Neutrophil (primary cell): ENCODE results near the gene KATNAL1.

Experiments
- H3K27ac ChIP-seq: fragments of 200-600 bp; sonication (generic); 2 replicates; pipeline ENCODE4 v1.5.1; 2016; ENCODE audit warnings: mild to moderate bottlenecking, moderate library complexity
- H3K27me3 ChIP-seq: fragments of 200-600 bp; sonication (generic); 2 replicates; pipeline ENCODE4 v1.6.0; 2016; ENCODE audit warnings: mild to moderate bottlenecking
- H3K36me3 ChIP-seq: fragments of 200-600 bp; sonication (generic); 2 replicates; pipeline ENCODE4 v1.5.1; 2017
- H3K4me1 ChIP-seq, 2 experiments: fragments of 200-600 bp in 1 of 2; sonication (generic) in 1 of 2; 1 replicate in 1 of 2; 2 replicates in 1 of 2; pipeline versions ENCODE4 v1.5.1 to v1.6.1; 2013 to 2016; ENCODE audit warnings: low read depth in 1 of 2, low read length in 1 of 2, mild to moderate bottlenecking in 1 of 2, moderate library complexity in 1 of 2; ENCODE audit not compliant: control insufficient read depth in 1 of 2, insufficient read depth in 1 of 2
- H3K4me3 ChIP-seq, 2 experiments: fragments of 200-600 bp in 1 of 2; sonication (generic) in 1 of 2; 1 replicate in 1 of 2; 2 replicates in 1 of 2; pipeline ENCODE4 v1.5.1; 2013 to 2016; ENCODE audit warnings: low read depth in 1 of 2, low read length in 1 of 2, mild to moderate bottlenecking in 1 of 2, moderate library complexity in 1 of 2
- H3K9me3 ChIP-seq: fragments of 200-600 bp; sonication (generic); 2 replicates; pipeline ENCODE4 v1.5.1; 2016
- TF ChIP-seq, protein P1 (sequence below): fragments of 200-600 bp; sonication (generic); IDR thresholded peaks from 2 replicates; pipeline ENCODE4 v1.5.1; 2016; ENCODE audit warnings: antibody characterized with exemption

The KATNAL1 gene

DNA sequence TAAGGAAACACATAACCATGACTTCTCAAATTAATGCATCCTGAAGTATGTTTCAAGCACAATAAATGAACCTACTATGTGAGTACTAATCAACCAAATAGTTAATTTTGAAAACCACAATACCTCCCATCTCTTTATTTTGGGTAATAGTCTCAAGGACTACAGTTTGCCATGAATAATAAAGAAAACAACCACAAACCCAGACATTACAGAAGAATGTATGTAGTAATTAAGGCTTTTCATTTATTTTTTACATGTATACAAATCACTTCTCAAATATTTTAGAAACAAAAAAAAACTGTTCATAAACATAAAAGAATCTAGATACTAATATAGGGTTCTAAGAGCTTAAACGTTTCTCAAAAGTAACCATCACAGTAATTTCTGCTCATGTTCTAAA, 6.8 kb downstream of the KATNAL1 start:
- H3K4me1 ChIP-seq, result no peaks in the 10 kb centered on the region
- H3K36me3 ChIP-seq, result no peaks in the 10 kb centered on the region
- no peak overlapping the region for H3K27ac ChIP-seq
- H3K9me3 ChIP-seq, result no peaks in the 10 kb centered on the region
- H3K4me3 ChIP-seq, result no peak overlapping the region
- TF ChIP-seq, protein P1, sequence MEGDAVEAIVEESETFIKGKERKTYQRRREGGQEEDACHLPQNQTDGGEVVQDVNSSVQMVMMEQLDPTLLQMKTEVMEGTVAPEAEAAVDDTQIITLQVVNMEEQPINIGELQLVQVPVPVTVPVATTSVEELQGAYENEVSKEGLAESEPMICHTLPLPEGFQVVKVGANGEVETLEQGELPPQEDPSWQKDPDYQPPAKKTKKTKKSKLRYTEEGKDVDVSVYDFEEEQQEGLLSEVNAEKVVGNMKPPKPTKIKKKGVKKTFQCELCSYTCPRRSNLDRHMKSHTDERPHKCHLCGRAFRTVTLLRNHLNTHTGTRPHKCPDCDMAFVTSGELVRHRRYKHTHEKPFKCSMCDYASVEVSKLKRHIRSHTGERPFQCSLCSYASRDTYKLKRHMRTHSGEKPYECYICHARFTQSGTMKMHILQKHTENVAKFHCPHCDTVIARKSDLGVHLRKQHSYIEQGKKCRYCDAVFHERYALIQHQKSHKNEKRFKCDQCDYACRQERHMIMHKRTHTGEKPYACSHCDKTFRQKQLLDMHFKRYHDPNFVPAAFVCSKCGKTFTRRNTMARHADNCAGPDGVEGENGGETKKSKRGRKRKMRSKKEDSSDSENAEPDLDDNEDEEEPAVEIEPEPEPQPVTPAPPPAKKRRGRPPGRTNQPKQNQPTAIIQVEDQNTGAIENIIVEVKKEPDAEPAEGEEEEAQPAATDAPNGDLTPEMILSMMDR, result no peak
- no peaks in the 10 kb centered on the region for H3K27me3 ChIP-seq

DNA sequence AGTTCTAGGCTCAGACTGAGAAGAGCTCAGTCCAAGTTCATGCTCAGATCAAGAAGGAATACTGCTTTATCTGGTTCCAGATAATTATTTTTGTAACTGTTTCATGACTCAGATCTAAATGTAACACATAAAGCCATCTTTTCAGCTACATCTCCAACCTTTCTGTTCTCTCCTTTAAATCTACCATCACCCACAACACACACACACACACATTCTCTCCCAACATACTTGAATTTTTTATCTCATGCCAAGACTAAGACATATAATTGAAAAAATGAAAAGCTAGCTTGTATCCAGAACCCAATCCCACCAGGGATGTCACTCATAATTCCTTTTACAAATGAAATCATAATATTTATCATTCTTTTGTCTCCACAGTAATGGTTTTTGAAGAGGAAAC, 7.6 kb downstream of the KATNAL1 start:
- Histone ChIP-seq H3K27ac (no peak overlapping the region), H3K4me1 (no peaks in the 10 kb centered on the region), H3K4me3 (no peak overlapping the region), H3K36me3 (no peaks in the 10 kb centered on the region), H3K9me3 (no peaks in the 10 kb centered on the region), H3K27me3 (no peaks in the 10 kb centered on the region)
- TF ChIP-seq, protein P1, result no peak

DNA sequence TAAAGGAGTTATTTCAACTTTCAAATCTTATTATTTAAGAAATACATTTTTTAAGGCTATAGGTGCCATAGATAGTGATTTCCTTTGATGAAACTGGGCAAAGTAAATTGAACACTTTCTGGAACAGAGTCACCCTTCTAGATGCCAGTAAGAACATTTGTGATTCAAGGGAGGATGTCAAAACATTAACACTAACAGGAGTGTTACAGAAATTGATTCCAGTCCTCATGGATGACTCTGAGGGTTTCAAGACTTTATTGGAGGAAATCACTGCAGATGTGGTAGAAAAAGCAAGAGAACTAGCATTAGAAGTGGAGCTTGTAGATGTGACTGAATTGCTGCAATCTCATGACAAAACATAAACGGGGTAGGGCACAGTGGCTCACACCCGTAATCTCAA, 12.2 kb downstream of the KATNAL1 start:
- Histone ChIP-seq H3K4me1 (no peaks in the 10 kb centered on the region), H3K4me3 (no peak overlapping the region), H3K27me3 (no peaks in the 10 kb centered on the region), H3K27ac (no peak overlapping the region), H3K36me3 (no peaks in the 10 kb centered on the region), H3K9me3 (no peaks in the 10 kb centered on the region)
- TF ChIP-seq, protein P1, result no peak

DNA sequence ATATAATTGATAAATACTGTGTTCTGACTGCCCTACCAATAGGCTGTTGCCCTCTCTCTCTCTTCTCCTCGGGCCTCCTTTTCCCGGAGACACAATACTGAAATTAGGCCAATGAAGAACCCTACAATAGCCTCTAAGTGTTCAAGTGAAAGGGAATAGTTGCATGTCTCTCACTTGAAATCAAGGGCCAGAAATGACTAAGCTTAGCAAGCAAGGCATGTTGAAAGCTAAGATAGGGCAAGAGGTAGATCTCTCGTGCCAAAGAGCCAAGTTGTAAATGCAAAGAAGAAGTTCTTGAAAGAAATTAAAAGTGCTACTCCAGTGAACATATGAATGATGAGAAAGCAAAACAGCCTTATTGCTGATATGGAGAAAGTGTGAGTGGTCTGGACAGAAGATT, 13.3 kb downstream of the KATNAL1 start:
- Histone ChIP-seq H3K27me3 (no peaks in the 10 kb centered on the region), H3K4me1 (no peaks in the 10 kb centered on the region), H3K27ac (no peak overlapping the region), H3K36me3 (no peaks in the 10 kb centered on the region), H3K9me3 (no peaks in the 10 kb centered on the region), H3K4me3 (no peak overlapping the region)
- TF ChIP-seq, protein P1, result no peak

GRCh38 chr13:30292325-30292724, 15.0 kb downstream of the KATNAL1 start:
- TF ChIP-seq, protein P1, result no peak
- no peaks in the 10 kb centered on the region for H3K4me1 ChIP-seq
- no peaks in the 10 kb centered on the region for H3K9me3 ChIP-seq
- H3K27ac ChIP-seq, result no peak overlapping the region
- H3K36me3 ChIP-seq, result no peaks in the 10 kb centered on the region
- no peaks in the 10 kb centered on the region for H3K27me3 ChIP-seq
- H3K4me3 ChIP-seq, result no peak overlapping the region
